Lower lobe of right lung (tissue), 2 donors: Measurements from ENCODE around the gene MPP2. TPM values are rescaled to one million over a fixed set of nuclear protein-coding genes. Genes with fewer than 3 reads are reported as not detected.
A peak's percentile ranks its signal among the peaks of the same experiment; 100 is the strongest.

Source experiments
- ATAC-seq, 2 donors: fragments of 200-7000 bp; cut with Tn5 transposase; one replicate each; pipeline ENCODE4 v1.9.1; 2020 to 2022; ENCODE audit warnings: mild to moderate bottlenecking in 2 of 2, moderate library complexity in 2 of 2
- DNase-seq: peaks from one replicate; pipeline ENCODE4 v3.0.0-alpha.2; 2020
- H3K27ac ChIP-seq: fragments of 200-600 bp; one replicate; pipeline ENCODE4 v1.8.0; 2022
- H3K27me3 ChIP-seq: fragments of 200-600 bp; one replicate; pipeline ENCODE4 v1.8.0; 2022; ENCODE audit warnings: low read depth
- H3K36me3 ChIP-seq: fragments of 200-600 bp; one replicate; pipeline ENCODE4 v1.8.0; 2022; ENCODE audit warnings: mild to moderate bottlenecking
- H3K4me1 ChIP-seq: fragments of 200-600 bp; one replicate; pipeline ENCODE4 v1.8.0; 2022
- H3K4me3 ChIP-seq: fragments of 200-600 bp; one replicate; pipeline ENCODE4 v1.8.0; 2022; ENCODE audit warnings: mild to moderate bottlenecking
- H3K9me3 ChIP-seq: fragments of 200-600 bp; one replicate; pipeline ENCODE4 v1.8.0; 2022
- intact Hi-C: fragments of 100-400 bp; cut with DNase I; formaldehyde crosslinking; loops from one replicate; pipeline ENCODE4 v1.11.0; 2022
- total RNA-seq: library from RNA; stranded (reverse); fragmentation: NEBNext Ultra II Directional; extraction: Animal tissue kit (Norgen Biotek cat#: 25700); gene quantifications from one replicate; pipeline ENCODE4 v1.2.1, GENCODE V29; 2021
- TF ChIP-seq, protein P1 (sequence below): fragments of 200-600 bp; IDR thresholded peaks from one replicate; pipeline ENCODE4 v1.8.0; 2022; ENCODE audit warnings: antibody characterized with exemption, mild to moderate bottlenecking
- donor health status: DM: no; HTN: yes; CAD: no; lungs with severe emphysema.

MPP2 gene
- total RNA-seq, 1 donor from 2014 or later = 0.62 TPM

DNA sequence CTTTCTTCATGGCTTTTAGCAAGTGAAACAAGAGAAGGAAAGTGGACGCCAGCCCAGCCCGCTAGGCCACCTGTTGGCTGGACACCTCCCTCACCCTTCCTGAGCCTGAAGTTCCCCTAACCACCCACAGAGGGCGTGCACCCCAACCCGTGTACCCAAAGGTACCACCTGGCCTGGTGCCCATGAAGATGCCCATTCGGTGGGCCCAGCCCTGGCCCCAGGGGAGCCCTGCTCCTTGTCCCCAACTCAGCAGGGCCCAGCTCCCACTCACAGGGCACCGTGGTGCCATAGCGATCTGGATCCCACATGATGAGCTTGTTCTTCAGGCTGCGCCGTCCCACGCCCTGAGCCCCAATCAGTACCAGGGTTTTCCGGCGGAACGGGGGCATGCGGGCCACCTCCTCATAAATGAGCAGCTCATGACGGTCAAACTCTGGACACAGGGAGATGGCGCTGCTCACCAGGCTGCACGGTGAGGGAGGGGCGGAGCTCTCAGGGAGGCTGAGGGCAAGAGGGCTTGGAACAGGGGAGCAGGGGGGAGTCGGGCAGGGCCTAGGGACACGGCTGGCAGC, 26.8 kb downstream of the MPP2 start:
- no peak overlapping the region for H3K27ac ChIP-seq
- intact Hi-C loops = no loop called here
- no peaks in the 10 kb centered on the region for H3K36me3 ChIP-seq
- peak; percentile 64 for DNase-seq
- no peaks in the 10 kb centered on the region for H3K9me3 ChIP-seq
- H3K27me3 ChIP-seq = no peaks in the 10 kb centered on the region
- H3K4me1 ChIP-seq = peaks cover 7% of the 10 kb centered on the region
- TF ChIP-seq, protein P1, sequence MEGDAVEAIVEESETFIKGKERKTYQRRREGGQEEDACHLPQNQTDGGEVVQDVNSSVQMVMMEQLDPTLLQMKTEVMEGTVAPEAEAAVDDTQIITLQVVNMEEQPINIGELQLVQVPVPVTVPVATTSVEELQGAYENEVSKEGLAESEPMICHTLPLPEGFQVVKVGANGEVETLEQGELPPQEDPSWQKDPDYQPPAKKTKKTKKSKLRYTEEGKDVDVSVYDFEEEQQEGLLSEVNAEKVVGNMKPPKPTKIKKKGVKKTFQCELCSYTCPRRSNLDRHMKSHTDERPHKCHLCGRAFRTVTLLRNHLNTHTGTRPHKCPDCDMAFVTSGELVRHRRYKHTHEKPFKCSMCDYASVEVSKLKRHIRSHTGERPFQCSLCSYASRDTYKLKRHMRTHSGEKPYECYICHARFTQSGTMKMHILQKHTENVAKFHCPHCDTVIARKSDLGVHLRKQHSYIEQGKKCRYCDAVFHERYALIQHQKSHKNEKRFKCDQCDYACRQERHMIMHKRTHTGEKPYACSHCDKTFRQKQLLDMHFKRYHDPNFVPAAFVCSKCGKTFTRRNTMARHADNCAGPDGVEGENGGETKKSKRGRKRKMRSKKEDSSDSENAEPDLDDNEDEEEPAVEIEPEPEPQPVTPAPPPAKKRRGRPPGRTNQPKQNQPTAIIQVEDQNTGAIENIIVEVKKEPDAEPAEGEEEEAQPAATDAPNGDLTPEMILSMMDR = peak; percentile 63
- peak; percentile 49 for ATAC-seq
- H3K4me3 ChIP-seq = no peak overlapping the region

DNA sequence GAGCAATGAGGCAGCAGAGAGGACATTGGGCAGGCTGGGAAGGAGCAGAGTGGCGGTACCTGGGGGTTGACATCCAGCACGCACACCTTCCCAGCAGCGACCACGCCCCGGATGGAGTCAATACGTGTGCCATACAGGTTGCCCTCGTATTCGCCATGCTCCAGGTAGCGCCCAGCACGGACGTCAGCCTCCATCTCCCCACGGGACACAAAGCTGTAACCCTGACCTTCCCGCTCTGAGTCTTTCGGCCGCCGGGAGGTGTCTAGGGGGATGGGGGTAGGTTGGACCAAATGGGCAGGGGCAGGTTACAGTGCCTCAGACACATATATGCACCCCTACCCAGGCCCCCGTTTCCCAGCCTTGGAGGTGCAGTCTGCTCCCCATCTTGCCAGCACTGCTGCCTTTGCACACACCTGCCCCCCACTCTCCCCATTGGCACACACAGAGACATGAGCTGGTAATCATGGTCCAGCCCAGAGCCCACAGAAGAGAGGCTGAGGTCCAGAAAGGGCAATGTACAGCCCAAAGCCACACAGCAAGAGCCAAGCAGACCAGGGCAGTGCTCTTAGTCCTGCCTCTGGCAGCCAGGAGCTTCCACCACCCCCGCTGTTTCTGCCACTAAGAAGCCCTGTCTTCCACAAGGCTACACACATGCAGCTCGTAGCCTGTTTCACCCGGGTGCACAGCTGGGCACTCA, 27.5 kb downstream of the MPP2 start:
- TF ChIP-seq, protein P1 = no peak
- Histone ChIP-seq H3K4me1 (peaks cover 7% of the 10 kb centered on the region), H3K27me3 (no peaks in the 10 kb centered on the region), H3K4me3 (no peak overlapping the region), H3K36me3 (no peaks in the 10 kb centered on the region), H3K9me3 (no peaks in the 10 kb centered on the region), H3K27ac (no peak overlapping the region)
- ATAC-seq (no peak), DNase-seq (no peak)
- intact Hi-C loops = no loop called here

DNA sequence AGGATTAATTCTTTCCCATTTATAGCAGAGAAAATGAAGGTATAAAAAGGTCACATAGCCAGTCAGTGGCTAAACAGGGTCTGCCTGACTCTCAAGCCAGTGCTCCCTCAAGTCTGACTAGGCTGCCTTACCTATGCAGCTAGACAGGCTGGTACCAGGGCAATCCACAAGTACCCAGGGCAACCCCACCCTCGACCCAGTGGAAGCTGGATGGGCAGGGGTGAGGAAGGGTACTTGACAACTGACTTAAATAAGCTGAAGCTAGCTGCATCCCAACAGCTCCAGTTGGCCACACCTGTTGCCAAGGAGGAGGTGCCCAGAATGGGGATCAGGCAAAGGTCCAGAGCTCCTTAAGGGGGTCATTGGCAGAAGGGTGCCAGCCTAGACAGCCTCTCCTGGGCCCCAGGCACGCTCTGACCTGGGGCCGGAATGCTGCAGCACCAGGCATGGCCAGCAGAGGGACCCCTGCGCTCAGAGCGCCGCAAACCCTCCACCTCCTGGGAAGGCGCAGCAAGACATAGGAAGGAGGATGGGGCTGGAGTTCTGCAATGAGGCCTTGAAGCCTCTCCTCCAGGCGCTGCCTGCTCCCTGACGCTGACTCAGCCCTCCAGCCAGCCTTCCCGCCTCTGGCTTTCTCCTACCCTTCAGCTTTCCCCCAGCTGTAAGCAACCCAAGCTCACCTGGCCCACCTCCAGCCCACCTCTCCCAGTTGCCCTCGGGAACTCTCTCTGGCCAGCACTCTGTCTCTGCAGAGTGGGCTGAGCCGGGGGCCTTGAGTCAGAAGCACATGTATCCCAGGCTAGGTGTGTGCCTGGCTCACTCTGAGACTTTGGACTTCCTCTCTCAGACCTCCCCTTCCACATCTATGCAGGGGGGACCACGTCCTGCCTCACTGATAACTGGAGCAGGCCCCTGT, 28.8 kb downstream of the MPP2 start:
- peaks cover 7% of the 10 kb centered on the region for H3K4me1 ChIP-seq
- intact Hi-C loops = no loop called here
- no peaks in the 10 kb centered on the region for H3K36me3 ChIP-seq
- H3K4me3 ChIP-seq = no peak overlapping the region
- ATAC-seq (peak; percentile 88 to 90), DNase-seq (peak; percentile 77)
- no peaks in the 10 kb centered on the region for H3K27me3 ChIP-seq
- TF ChIP-seq, protein P1 = peak; percentile 98
- no peaks in the 10 kb centered on the region for H3K9me3 ChIP-seq
- no peak overlapping the region for H3K27ac ChIP-seq

DNA sequence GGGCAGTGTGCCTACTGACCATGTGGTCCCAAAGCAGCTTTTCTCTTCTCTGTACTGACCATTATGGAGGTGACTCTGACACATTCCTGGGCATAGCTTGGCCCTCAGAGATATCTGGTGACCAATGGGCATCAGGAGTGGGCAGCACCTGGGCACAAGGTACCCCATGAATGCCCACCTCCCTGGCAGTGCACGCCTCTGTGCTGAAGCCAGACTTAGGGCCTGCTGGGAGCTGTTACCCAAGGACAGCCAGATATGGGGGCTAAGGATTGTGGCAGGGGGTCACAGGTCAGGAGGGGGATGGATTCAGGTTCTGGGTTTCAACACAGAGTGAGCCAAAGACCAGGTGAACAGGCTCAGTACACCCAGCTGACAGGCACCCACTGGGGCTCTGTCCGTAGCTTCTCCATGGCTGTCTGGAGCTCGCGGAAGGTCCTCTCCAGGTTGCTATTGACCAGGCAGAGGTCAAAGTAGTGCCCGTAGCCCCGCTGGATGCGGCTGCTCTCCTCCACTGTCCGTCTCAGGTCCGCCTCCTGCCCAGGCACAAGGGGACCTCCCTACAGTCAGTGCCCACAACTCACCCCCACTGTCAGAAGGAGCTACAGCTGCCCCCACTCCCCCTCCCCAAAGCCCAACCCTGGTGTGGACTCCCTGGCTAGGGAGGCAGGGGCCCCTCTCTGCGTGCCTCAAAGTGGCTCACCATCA, 29.7 kb downstream of the MPP2 start:
- H3K4me1 ChIP-seq = peaks cover 7% of the 10 kb centered on the region
- no peak overlapping the region for H3K27ac ChIP-seq
- TF ChIP-seq, protein P1 = no peak
- H3K9me3 ChIP-seq = no peaks in the 10 kb centered on the region
- no peak overlapping the region for H3K4me3 ChIP-seq
- no peak for ATAC-seq
- DNase-seq = no peak
- H3K27me3 ChIP-seq = no peaks in the 10 kb centered on the region
- intact Hi-C loops = no loop called here
- H3K36me3 ChIP-seq = no peaks in the 10 kb centered on the region

DNA sequence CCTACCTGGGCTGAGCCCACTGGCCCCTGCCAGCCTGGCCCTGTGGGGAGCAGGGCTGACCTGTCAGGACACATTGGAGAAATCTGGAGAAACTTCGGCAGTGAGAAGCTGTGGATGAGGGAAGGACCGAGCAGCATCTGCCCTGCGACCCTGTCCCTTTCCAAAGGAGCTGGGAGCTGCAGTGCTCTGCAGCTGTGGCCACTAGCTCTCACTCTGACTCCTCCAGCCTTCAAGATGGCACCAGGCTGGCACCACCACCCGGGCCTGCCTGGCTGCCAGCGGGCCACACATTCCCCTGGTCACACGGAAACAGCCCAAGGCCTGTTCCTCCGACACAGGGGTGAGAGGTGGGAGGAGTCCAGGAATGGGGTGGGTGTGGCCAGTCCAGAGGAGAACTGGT, 30.3 kb downstream of the MPP2 start:
- intact Hi-C loops = no loop called here
- peaks cover 7% of the 10 kb centered on the region for H3K4me1 ChIP-seq
- no peaks in the 10 kb centered on the region for H3K36me3 ChIP-seq
- no peaks in the 10 kb centered on the region for H3K27me3 ChIP-seq
- no peak overlapping the region for H3K4me3 ChIP-seq
- no peak overlapping the region for H3K27ac ChIP-seq
- H3K9me3 ChIP-seq = no peaks in the 10 kb centered on the region
- DNase-seq = no peak
- ATAC-seq = no peak
- TF ChIP-seq, protein P1 = no peak
